HepG2 (cell line): Measurements from ENCODE around the gene ANKRD55. TPM values are rescaled to one million over a fixed set of nuclear protein-coding genes. Genes with fewer than 3 reads are reported as not detected.

Experiments used
- CBFB ChIP-seq: sonication (generic); formaldehyde crosslinking; IDR thresholded peaks from 2 replicates; pipeline ENCODE4 v1.4.0; 2020; ENCODE audit warnings: missing genetic modification reagents
- ELF3 ChIP-seq: IDR thresholded peaks from 2 replicates; pipeline ENCODE4 v1.6.1; 2016; ENCODE audit warnings: missing genetic modification reagents, missing compliant biosample characterization
- HCFC1 ChIP-seq: fragments of 150-350 bp; IDR thresholded peaks from 2 replicates; pipeline ENCODE4 v1.6.1; 2014; ENCODE audit warnings: low read depth, low read length
- HNRNPUL1 ChIP-seq: fragments of 200-400 bp; formaldehyde crosslinking; IDR thresholded peaks from 2 replicates; pipeline ENCODE4 v1.6.1; 2017; ENCODE audit warnings: low read depth, mild to moderate bottlenecking, low read length, moderate library complexity
- KDM6A ChIP-seq: IDR thresholded peaks from 2 replicates; pipeline ENCODE4 v1.6.1; 2016; ENCODE audit warnings: low read depth
- MIER2 ChIP-seq: IDR thresholded peaks from 2 replicates; pipeline ENCODE4 v1.6.1; 2016; ENCODE audit warnings: missing biosample characterization, missing genetic modification reagents
- SKIL ChIP-seq: sonication (generic); formaldehyde crosslinking; IDR thresholded peaks from 2 replicates; pipeline ENCODE4 v1.8.0; 2022; ENCODE audit warnings: missing genetic modification reagents, mild to moderate bottlenecking, moderate library complexity, borderline replicate concordance
- SYNCRIP ChIP-seq: fragments of 200-400 bp; formaldehyde crosslinking; IDR thresholded peaks from 2 replicates; pipeline ENCODE4 v1.6.1; 2018; ENCODE audit warnings: mild to moderate bottlenecking, low read depth, low read length; ENCODE audit not compliant: insufficient read depth
- TFE3 ChIP-seq: IDR thresholded peaks from 2 replicates; pipeline ENCODE4 v1.6.1; 2016
- THAP11 ChIP-seq: IDR thresholded peaks from 2 replicates; pipeline ENCODE4 v1.6.1; 2016; ENCODE audit warnings: missing biosample characterization, missing genetic modification reagents
- ZBTB37 ChIP-seq: sonication (generic); formaldehyde crosslinking; IDR thresholded peaks from 2 replicates; pipeline ENCODE4 v1.4.0; 2020; ENCODE audit warnings: mild to moderate bottlenecking, missing genetic modification reagents
- ZEB1 ChIP-seq: IDR thresholded peaks from 2 replicates; pipeline ENCODE4 v1.6.1; 2012; ENCODE audit warnings: mild to moderate bottlenecking, low read depth, inconsistent platforms; ENCODE audit not compliant: insufficient replicate concordance
- ZNF207 ChIP-seq: fragments of 450-650 bp; IDR thresholded peaks from 2 replicates; pipeline ENCODE4 v1.6.1; 2016; ENCODE audit warnings: antibody characterized with exemption, borderline replicate concordance
- ZNF251 ChIP-seq: sonication (generic); formaldehyde crosslinking; IDR thresholded peaks from 2 replicates; pipeline ENCODE4 v1.9.0; 2021; ENCODE audit warnings: mild to moderate bottlenecking, missing genetic modification reagents
- ZNF3 ChIP-seq: IDR thresholded peaks from 2 replicates; pipeline ENCODE4 v1.7.0; 2017; ENCODE audit warnings: inconsistent platforms
- ZNF362 ChIP-seq: sonication (generic); formaldehyde crosslinking; IDR thresholded peaks from 2 replicates; pipeline ENCODE4 v1.4.0; 2020; ENCODE audit warnings: missing genetic modification reagents, mild to moderate bottlenecking, borderline replicate concordance
- ZNF550 ChIP-seq: sonication (generic); formaldehyde crosslinking; IDR thresholded peaks from 2 replicates; pipeline ENCODE4 v1.4.0; 2020; ENCODE audit warnings: mild to moderate bottlenecking, missing genetic modification reagents, borderline replicate concordance
- ZNF703 ChIP-seq: sonication (generic); formaldehyde crosslinking; IDR thresholded peaks from 2 replicates; pipeline ENCODE4 v1.5.1; 2020; ENCODE audit warnings: missing genetic modification reagents, mild to moderate bottlenecking, moderate library complexity, borderline replicate concordance
- polyA plus RNA-seq, 8 experiments: library from polyadenylated mRNA; depleted of rRNA in 3 of 8; stranded (reverse) in 7 of 8; unstranded in 1 of 8; fragments of >200 nt; fragmentation: Illumina TruSeq in 4 of 8; extraction: Trizol in 4 of 8; gene quantifications; 2 replicates each; pipeline versions ENCODE4 v1.2.1 to v1.2.3, GENCODE V29; 2011 to 2016; ENCODE audit warnings: low read depth in 4 of 8, missing spikeins in 1 of 8, mixed read lengths in 1 of 8; ENCODE audit not compliant: insufficient read depth in 1 of 8
- total RNA-seq, 5 experiments: library from RNA; depleted of rRNA; stranded (reverse); fragments of >200 nt; fragmentation: Illumina TruSeq; extraction: Trizol; gene quantifications; 2 replicates each; pipeline ENCODE4 v1.2.3, GENCODE V29; 2016; ENCODE audit warnings: low read depth in 1 of 5
- TF ChIP-seq, protein P1 (sequence below): sonication (generic); formaldehyde crosslinking; IDR thresholded peaks from 2 replicates; pipeline ENCODE4 v1.4.0; 2020; ENCODE audit warnings: missing genetic modification reagents
- TF ChIP-seq, protein P2 (sequence below): sonication (generic); formaldehyde crosslinking; IDR thresholded peaks from 2 replicates; pipeline ENCODE4 v1.9.0; 2022; ENCODE audit warnings: missing genetic modification reagents, mild to moderate bottlenecking, borderline replicate concordance

Gene ANKRD55
- total and polyA plus RNA-seq, 2 of the 13 experiments (the other 11 are each of a cell fraction or from before 2014, with no cell fraction given) = 0.11 to 0.28 TPM

GRCh38 chr5:56123531-56124243, 109.4 kb downstream of the ANKRD55 start (continued):
- TF ChIP-seq HCFC1 (no peak), ZEB1 (peak; percentile 62), ZNF362 (CRISPR knock-in tag) (peak; percentile 42; the same call in 1 of the 2 replicates), SYNCRIP (no peak), KDM6A (CRISPR knock-in tag) (peak; percentile 88), ZNF251 (CRISPR knock-in tag) (no peak), TFE3 (CRISPR knock-in tag) (peak; percentile 85), ZNF207 (no peak), ZNF3 (CRISPR knock-in tag) (peak; percentile 96), HNRNPUL1 (peak; percentile 83; the same call in 1 of the 2 replicates), SKIL (CRISPR knock-in tag) (peak; percentile 89), ZBTB37 (CRISPR knock-in tag) (no peak), CBFB (CRISPR knock-in tag) (peak; percentile 97), ZNF550 (CRISPR knock-in tag) (no peak), ELF3 (CRISPR knock-in tag) (peak; percentile 89), ZNF703 (CRISPR knock-in tag) (no peak), THAP11 (CRISPR knock-in tag) (peak; percentile 71), MIER2 (CRISPR knock-in tag) (peak; percentile 85)
- TF ChIP-seq, protein P1, sequence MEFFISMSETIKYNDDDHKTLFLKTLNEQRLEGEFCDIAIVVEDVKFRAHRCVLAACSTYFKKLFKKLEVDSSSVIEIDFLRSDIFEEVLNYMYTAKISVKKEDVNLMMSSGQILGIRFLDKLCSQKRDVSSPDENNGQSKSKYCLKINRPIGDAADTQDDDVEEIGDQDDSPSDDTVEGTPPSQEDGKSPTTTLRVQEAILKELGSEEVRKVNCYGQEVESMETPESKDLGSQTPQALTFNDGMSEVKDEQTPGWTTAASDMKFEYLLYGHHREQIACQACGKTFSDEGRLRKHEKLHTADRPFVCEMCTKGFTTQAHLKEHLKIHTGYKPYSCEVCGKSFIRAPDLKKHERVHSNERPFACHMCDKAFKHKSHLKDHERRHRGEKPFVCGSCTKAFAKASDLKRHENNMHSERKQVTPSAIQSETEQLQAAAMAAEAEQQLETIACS (CRISPR knock-in tag) = no peak
- TF ChIP-seq, protein P2, sequence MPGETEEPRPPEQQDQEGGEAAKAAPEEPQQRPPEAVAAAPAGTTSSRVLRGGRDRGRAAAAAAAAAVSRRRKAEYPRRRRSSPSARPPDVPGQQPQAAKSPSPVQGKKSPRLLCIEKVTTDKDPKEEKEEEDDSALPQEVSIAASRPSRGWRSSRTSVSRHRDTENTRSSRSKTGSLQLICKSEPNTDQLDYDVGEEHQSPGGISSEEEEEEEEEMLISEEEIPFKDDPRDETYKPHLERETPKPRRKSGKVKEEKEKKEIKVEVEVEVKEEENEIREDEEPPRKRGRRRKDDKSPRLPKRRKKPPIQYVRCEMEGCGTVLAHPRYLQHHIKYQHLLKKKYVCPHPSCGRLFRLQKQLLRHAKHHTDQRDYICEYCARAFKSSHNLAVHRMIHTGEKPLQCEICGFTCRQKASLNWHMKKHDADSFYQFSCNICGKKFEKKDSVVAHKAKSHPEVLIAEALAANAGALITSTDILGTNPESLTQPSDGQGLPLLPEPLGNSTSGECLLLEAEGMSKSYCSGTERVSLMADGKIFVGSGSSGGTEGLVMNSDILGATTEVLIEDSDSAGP (CRISPR knock-in tag) = peak; percentile 47
